ENCODE data around the gene MDGA2. TPM values are rescaled to one million over a fixed set of nuclear protein-coding genes. Genes with fewer than 3 reads are reported as not detected.

Gene MDGA2
- total RNA-seq, 4 donors from 2014 or later: 4.2 TPM; not detected in 3

- DNase-seq: no peak
- no peak overlapping the region for H3K4me3 ChIP-seq
- intact Hi-C loops (cut with DNase I; ENCODE audit: low total_unique reads): no loop called here
- H3K4me1 ChIP-seq: no peaks in the 10 kb centered on the region
- no peak overlapping the region for H3K27ac ChIP-seq
- no peaks in the 10 kb centered on the region for H3K9me3 ChIP-seq
- H3K36me3 ChIP-seq: no peaks in the 10 kb centered on the region
- peaks cover 0 to 3% of the 10 kb centered on the region in 2 donors for H3K27me3 ChIP-seq
- TF ChIP-seq CTCF (IDR thresholded peaks at IDR 0.05) (peak in 1 of 4 experiments; percentile 15), POLR2A (IDR thresholded peaks at IDR 0.05) (no peak)
These were observed 397.1 kb downstream of the MDGA2 start for GRCh38 chr14:47278233-47278842.

DNA sequence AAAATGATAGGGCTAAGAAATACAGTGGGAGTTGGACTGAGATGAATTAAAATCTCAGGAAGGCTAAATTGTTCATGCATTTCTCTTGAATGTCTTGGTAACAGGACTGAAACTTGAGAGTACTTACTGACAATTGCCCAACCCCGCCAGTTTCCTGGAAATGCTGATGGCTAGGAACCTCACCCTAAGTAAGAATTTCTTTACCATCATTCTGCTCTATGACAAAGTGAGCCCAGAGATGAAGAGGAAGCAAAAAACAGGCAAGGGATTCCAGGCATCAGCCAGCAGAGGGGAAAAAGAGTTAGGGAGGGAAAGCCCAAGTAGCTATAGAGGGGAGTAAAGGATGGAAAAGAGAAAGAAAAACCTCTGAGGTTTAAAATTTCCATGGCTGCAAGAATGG lies 397.7 kb downstream of the MDGA2 start:
- H3K36me3 ChIP-seq: no peaks in the 10 kb centered on the region
- H3K4me1 ChIP-seq: no peaks in the 10 kb centered on the region
- peaks cover 0 to 3% of the 10 kb centered on the region in 2 donors for H3K27me3 ChIP-seq
- H3K27ac ChIP-seq: no peak overlapping the region
- intact Hi-C loops (cut with DNase I; ENCODE audit: low total_unique reads): no loop called here
- TF ChIP-seq CTCF (IDR thresholded peaks at IDR 0.05): no peak
- no peak for TF ChIP-seq POLR2A (IDR thresholded peaks at IDR 0.05)
- DNase-seq: no peak
- no peaks in the 10 kb centered on the region for H3K9me3 ChIP-seq
- H3K4me3 ChIP-seq: no peak overlapping the region

GRCh38 chr14:47276931-47277330 lies 398.5 kb downstream of the MDGA2 start:
- intact Hi-C loops (cut with DNase I; ENCODE audit: low total_unique reads): no loop called here
- TF ChIP-seq POLR2A (IDR thresholded peaks at IDR 0.05): no peak
- no peak for TF ChIP-seq CTCF (IDR thresholded peaks at IDR 0.05)

GRCh38 chr14:47273939-47274338 lies 401.5 kb downstream of the MDGA2 start:
- Histone ChIP-seq H3K9me3 (no peaks in the 10 kb centered on the region), H3K4me1 (no peaks in the 10 kb centered on the region), H3K27me3 (no peaks in the 10 kb centered on the region), H3K27ac (no peak overlapping the region), H3K4me3 (no peak overlapping the region), H3K36me3 (no peaks in the 10 kb centered on the region)
- intact Hi-C loops (cut with DNase I; ENCODE audit: low total_unique reads): no loop called here
- TF ChIP-seq POLR2A (IDR thresholded peaks at IDR 0.05): no peak
- TF ChIP-seq CTCF (IDR thresholded peaks at IDR 0.05): no peak
- no peak for DNase-seq

More at GRCh38 chr14:47276931-47277330, 398.5 kb downstream of the MDGA2 start:
- no peak for DNase-seq
- H3K4me3 ChIP-seq: no peak overlapping the region
- H3K36me3 ChIP-seq: no peaks in the 10 kb centered on the region
- H3K27me3 ChIP-seq: peaks cover 0 to 3% of the 10 kb centered on the region in 2 donors
- no peaks in the 10 kb centered on the region for H3K4me1 ChIP-seq
- no peak overlapping the region for H3K27ac ChIP-seq
- H3K9me3 ChIP-seq: no peaks in the 10 kb centered on the region

DNA sequence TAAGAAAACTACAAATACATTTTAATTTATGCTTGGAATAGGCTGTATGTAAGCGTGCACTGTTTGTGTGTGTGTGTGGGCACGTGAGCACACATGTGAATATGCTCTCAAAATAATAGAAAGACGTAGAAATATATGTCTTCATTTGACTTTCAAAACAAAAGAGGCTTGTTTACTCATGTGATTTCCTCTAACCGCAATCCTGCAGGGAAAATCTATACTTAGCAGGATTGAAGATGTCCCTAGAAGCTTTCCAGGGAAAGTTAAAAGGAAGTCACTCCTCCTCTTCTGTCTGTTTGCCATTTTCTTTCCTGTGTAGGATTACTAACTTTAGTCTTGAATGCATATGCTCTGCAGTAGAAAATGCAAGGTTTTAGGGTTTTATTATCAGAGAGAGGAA lies 404.7 kb downstream of the MDGA2 start:
- Histone ChIP-seq H3K4me3 (no peak overlapping the region), H3K27ac (no peak overlapping the region), H3K36me3 (no peaks in the 10 kb centered on the region), H3K4me1 (no peaks in the 10 kb centered on the region), H3K27me3 (no peaks in the 10 kb centered on the region), H3K9me3 (no peaks in the 10 kb centered on the region)
- no peak for DNase-seq
- intact Hi-C loops (cut with DNase I; ENCODE audit: low total_unique reads): no loop called here
- TF ChIP-seq POLR2A (IDR thresholded peaks at IDR 0.05) (no peak), CTCF (IDR thresholded peaks at IDR 0.05) (no peak)

All from uterus (tissue), 4 donors.